ENCODE measurements around the gene SCYGR4. TPM values are rescaled to one million over a fixed set of nuclear protein-coding genes. Genes with fewer than 3 reads are reported as not detected.

SCYGR4 gene
- total and polyA plus RNA-seq, 9 of the 15 experiments (the other 6 are each of a cell fraction or from before 2014, with no cell fraction given): 0.09 TPM; not detected in 8

- POLR2A ChIA-PET: no interaction called here
- in situ Hi-C loops (cut with MboI): no loop called here
- 0% methylated on average over 1 of the region's 1 CpG for WGBS (ENCODE audit: insufficient coverage, low coverage, missing lambda C conversion rate)
Measured at GRCh38 chr2:227606476-227606875, 10.8 kb upstream of the SCYGR4 start.

More at GRCh38 chr2:227606476-227606875, 10.8 kb upstream of the SCYGR4 start:
- H3K4me3 ChIP-seq: no peak overlapping the region
- BruUV-seq (replicated peaks): no TSS peak
- intact Hi-C loops (cut with micrococcal nuclease): no loop called here
- H3K79me2 ChIP-seq (ENCODE audit: control insufficient read depth, insufficient read depth, low read length): no peaks in the 10 kb centered on the region
- ATAC-seq (no peak), DNase-seq (ENCODE audit: extremely low read depth in 1 of 4, low spot score in 3 of 4) (no peak), FAIRE-seq (no peak)
- H3K9me3 ChIP-seq (replicated peaks; ENCODE audit: control insufficient read depth, insufficient read depth, low read depth, low read length): no peaks in the 10 kb centered on the region
- no peaks in the 10 kb centered on the region for H3K4me1 ChIP-seq (replicated peaks in 1 of 2; ENCODE audit: control insufficient read depth in 2 of 2, insufficient read depth in 2 of 2, low read length in 2 of 2)
- no peak overlapping the region for H3K27ac ChIP-seq (ENCODE audit: extremely low read depth, low read depth, low read length)
- H3K9me1 ChIP-seq (ENCODE audit: control insufficient read depth, insufficient read depth, low read length): no peaks in the 10 kb centered on the region
- no peaks in the 10 kb centered on the region for H4K20me1 ChIP-seq (replicated peaks; ENCODE audit: control insufficient read depth, insufficient read depth, low read length)
- H3K4me2 ChIP-seq (ENCODE audit: insufficient read depth, low read length): no peak overlapping the region
- H3K27me3 ChIP-seq (ENCODE audit: control insufficient read depth in 2 of 2, insufficient read depth in 2 of 2, low read length in 2 of 2): peaks cover 0 to 8% of the 10 kb centered on the region in 2 experiments; a peak in 2 of 5 replicates
- no peak for TF ChIP-seq ZBTB5 (IDR thresholded peaks at IDR 0.05)
- TF ChIP-seq SMAD3 (CRISPR knock-in tag; conservative IDR thresholded peaks at IDR 0.05): no peak
- TF ChIP-seq DNMT1 (IDR thresholded peaks at IDR 0.05): no peak
- TF ChIP-seq ZBTB26 (CRISPR knock-in tag; IDR thresholded peaks at IDR 0.05): no peak
- CTCF ChIA-PET (ENCODE audit: low intra/inter-chr PET ratio): no interaction called here
- no peak overlapping the region for H3K9ac ChIP-seq (ENCODE audit: insufficient read depth in 1 of 2, low read depth in 2 of 2, low read length in 2 of 2)
- no peak overlapping the region for H2AFZ ChIP-seq (ENCODE audit: low read depth, low read length)
- H3K36me3 ChIP-seq (ENCODE audit: control insufficient read depth, insufficient read depth, low read length): no peaks in the 10 kb centered on the region

All from K562 (cell line).